OCI-LY7 (cell line): ENCODE results near the gene PDCD1LG2. TPM values are rescaled to one million over a fixed set of nuclear protein-coding genes. Genes with fewer than 3 reads are reported as not detected.
A peak's percentile ranks its signal among the peaks of the same experiment; 100 is the strongest.

Experiments used
- BruUV-seq: library from RNA; stranded (reverse); fragments of 400-500 nt; replicated peaks from 2 replicates; lab custom pipeline; 2021; lab: Mats Ljungman, UMichigan
- CTCF ChIA-PET: fragments of 300-600 bp; sonication (Branson Sonifier 250); formaldehyde crosslinking; loops from one replicate; lab custom pipeline; 2022; ENCODE audit warnings: antibody characterized with exemption; ENCODE audit not compliant: unreplicated experiment; lab: Charles Lee
- POLR2A ChIA-PET: fragments of 300-600 bp; sonication (Branson Sonifier 250); formaldehyde crosslinking; loops from one replicate; lab custom pipeline; 2022; ENCODE audit warnings: antibody characterized with exemption; lab: Charles Lee
- DNase-seq: peaks from one replicate; pipeline ENCODE4 v3.0.0-alpha.2; 2015; ENCODE audit warnings: low spot score
- H2AFZ ChIP-seq: fragments of 200-600 bp; sonication (generic), shearing (Covaris generic); 2 replicates; pipeline ENCODE4 v1.6.1; 2014; ENCODE audit warnings: mild to moderate bottlenecking, antibody characterized with exemption, low read length, moderate library complexity
- H3K27ac ChIP-seq: fragments of 200-600 bp; sonication (generic); 2 replicates; pipeline ENCODE4 v1.5.1; 2014; ENCODE audit warnings: mixed run types, low read depth, mild to moderate bottlenecking, moderate library complexity, low read length, inconsistent platforms; ENCODE audit not compliant: poor library complexity, severe bottlenecking
- H3K36me3 ChIP-seq: fragments of 200-600 bp; sonication (generic); 2 replicates; pipeline ENCODE4 v1.6.1; 2014; ENCODE audit warnings: mild to moderate bottlenecking, antibody characterized with exemption, low read length, moderate library complexity, mixed read lengths; ENCODE audit not compliant: insufficient read depth
- H3K4me1 ChIP-seq: fragments of 200-600 bp; sonication (generic); 2 replicates; pipeline ENCODE4 v1.5.1; 2014; ENCODE audit warnings: mild to moderate bottlenecking, low read length; ENCODE audit not compliant: insufficient read depth, poor library complexity, severe bottlenecking
- H3K4me2 ChIP-seq: fragments of 200-600 bp; sonication (generic); 2 replicates; pipeline ENCODE4 v1.6.1; 2014; ENCODE audit warnings: mild to moderate bottlenecking, low read length
- H3K4me3 ChIP-seq: fragments of 200-600 bp; sonication (generic); 2 replicates; pipeline ENCODE4 v1.5.1; 2014; ENCODE audit warnings: mild to moderate bottlenecking, low read depth, low read length; ENCODE audit not compliant: poor library complexity, severe bottlenecking
- H3K79me2 ChIP-seq: fragments of 200-600 bp; sonication (generic); 2 replicates; pipeline ENCODE4 v1.6.1; 2016; ENCODE audit warnings: low read depth, mild to moderate bottlenecking, low read length, moderate library complexity, mixed read lengths; ENCODE audit not compliant: insufficient read depth
- H3K9me2 ChIP-seq: fragments of 200-600 bp; sonication (generic); 2 replicates; pipeline ENCODE4 v1.6.1; 2016; ENCODE audit warnings: mild to moderate bottlenecking, low read length, mixed read lengths; ENCODE audit not compliant: insufficient read depth
- H3K9me3 ChIP-seq: fragments of 200-600 bp; sonication (generic); 2 replicates; pipeline ENCODE4 v1.6.1; 2014; ENCODE audit warnings: mild to moderate bottlenecking, mixed run types, low read length, mixed read lengths
- H4K20me1 ChIP-seq: fragments of 200-600 bp; sonication (generic); 2 replicates; pipeline ENCODE4 v1.6.1; 2014; ENCODE audit warnings: mild to moderate bottlenecking, antibody characterized with exemption, low read length, moderate library complexity, mixed read lengths; ENCODE audit not compliant: insufficient read depth
- CTCF ChIP-seq: fragments of 200-600 bp; sonication (generic); conservative IDR thresholded peaks from 2 replicates; pipeline ENCODE4 v1.5.1; 2014; ENCODE audit warnings: mild to moderate bottlenecking, antibody characterized with exemption, low read length, moderate library complexity, mixed read lengths
- EZH2phosphoT487 ChIP-seq: fragments of 200-600 bp; sonication (generic); IDR thresholded peaks from 2 replicates; pipeline ENCODE4 v1.6.1; 2018; ENCODE audit warnings: low read depth, borderline replicate concordance, mild to moderate bottlenecking, mixed run types, antibody characterized with exemption, low read length, moderate library complexity, mixed read lengths
- intact Hi-C: fragments of 100-400 bp; cut with micrococcal nuclease; formaldehyde crosslinking; loops from one replicate; pipeline ENCODE4 v1.10.0; 2022; ENCODE audit not compliant: unreplicated experiment
- total RNA-seq, 2 experiments: library from RNA; depleted of rRNA in 1 of 2; stranded (reverse); fragments of >200 nt in 1 of 2; shearing (Covaris generic) in 1 of 2; gene quantifications; 2 replicates each; pipeline ENCODE4 v1.2.3, GENCODE V29; 2014 to 2022

The PDCD1LG2 gene
- total RNA-seq, 2 experiments from 2014 or later, result not detected

DNA sequence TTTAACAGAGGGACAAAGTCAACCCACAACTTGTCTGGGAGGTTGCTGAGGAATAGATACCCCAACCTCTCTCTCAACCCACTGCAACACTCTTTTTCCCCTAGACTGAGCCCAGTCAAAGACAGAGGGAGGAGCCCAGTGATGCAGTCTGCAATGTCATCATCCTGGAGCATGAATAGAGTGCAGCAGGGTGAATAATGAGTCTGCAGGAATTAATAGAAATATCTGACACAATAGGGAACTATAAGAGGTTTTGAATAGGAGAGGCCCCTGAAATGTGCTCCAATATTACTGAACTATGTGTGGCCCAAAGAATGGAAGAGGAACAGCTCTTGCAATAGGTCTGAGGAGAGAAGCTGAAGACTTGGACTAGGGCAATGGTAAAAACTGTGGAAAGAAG is 59.1 kb downstream of the PDCD1LG2 start:
- peak overlapping the region; percentile 1; the same call in 1 of the 2 replicates for H3K4me2 ChIP-seq
- no peaks in the 10 kb centered on the region for H4K20me1 ChIP-seq
- no TSS peak for BruUV-seq
- H2AFZ ChIP-seq, result no peak overlapping the region
- TF ChIP-seq EZH2phosphoT487 (no peak), CTCF (no peak)
- H3K9me3 ChIP-seq, result no peaks in the 10 kb centered on the region
- ChIA-PET CTCF (no interaction called here), POLR2A (interaction anchor here (1.2 to 2.6 kb wide), 4 partner anchors 10 to 53 kb away, joined by 3 to 9 read pairs (median 6); no protein-coding TSS in a partner anchor)
- no peaks in the 10 kb centered on the region for H3K79me2 ChIP-seq
- H3K27ac ChIP-seq, result no peak overlapping the region
- intact Hi-C loops, result no loop called here
- no peaks in the 10 kb centered on the region for H3K9me2 ChIP-seq
- no peak overlapping the region for H3K4me3 ChIP-seq
- DNase-seq, result no peak
- peaks cover 20% of the 10 kb centered on the region for H3K4me1 ChIP-seq
- no peaks in the 10 kb centered on the region for H3K36me3 ChIP-seq

- H3K4me3 ChIP-seq, result no peak overlapping the region
- no peak for DNase-seq
- H3K79me2 ChIP-seq, result no peaks in the 10 kb centered on the region
- H4K20me1 ChIP-seq, result no peaks in the 10 kb centered on the region
- H3K27ac ChIP-seq, result no peak overlapping the region
- BruUV-seq, result no TSS peak
- ChIA-PET POLR2A (interaction anchor here (0.6 to 2.6 kb wide), 7 partner anchors 10 to 217 kb away, joined by 3 to 9 read pairs (median 3); no protein-coding TSS in a partner anchor), CTCF (no interaction called here)
- peaks cover 3% of the 10 kb centered on the region; the same call in 1 of the 2 replicates for H3K36me3 ChIP-seq
- H3K4me1 ChIP-seq, result peaks cover 20% of the 10 kb centered on the region
- H3K4me2 ChIP-seq, result no peak overlapping the region
- intact Hi-C loops, result no loop called here
- H3K9me3 ChIP-seq, result no peaks in the 10 kb centered on the region
- no peak overlapping the region for H2AFZ ChIP-seq
- TF ChIP-seq EZH2phosphoT487 (no peak), CTCF (no peak)
- no peaks in the 10 kb centered on the region for H3K9me2 ChIP-seq
These were observed 59.6 kb downstream of the PDCD1LG2 start for GRCh38 chr9:5569891-5570290.

DNA sequence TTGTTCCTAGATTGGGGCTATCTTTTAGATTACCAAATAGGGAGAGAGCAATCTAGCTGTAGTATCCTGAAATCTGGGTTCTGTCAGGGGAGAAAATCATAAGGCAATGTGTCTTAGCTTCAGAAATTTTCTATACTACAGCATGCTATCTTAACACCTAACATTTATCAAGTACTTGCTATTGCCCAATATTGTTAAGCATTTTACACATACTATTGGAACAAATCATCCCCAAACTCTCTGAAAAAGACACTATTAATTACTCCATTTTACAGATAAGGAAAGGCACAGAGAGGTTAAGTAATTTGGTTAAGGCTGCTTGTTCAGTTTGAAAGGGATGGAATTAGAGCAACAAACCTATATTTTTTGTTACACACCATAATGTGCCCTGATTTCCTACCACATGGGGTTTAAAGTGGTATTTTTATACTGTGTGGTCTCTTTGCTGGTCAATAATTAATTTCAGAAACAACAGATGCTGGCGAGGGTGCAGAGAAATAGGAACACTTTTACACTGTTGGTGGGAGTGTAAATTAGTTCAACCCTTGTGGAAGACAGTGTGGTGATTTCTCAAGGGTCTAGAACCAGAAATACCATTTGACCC is 61.4 kb downstream of the PDCD1LG2 start:
- ChIA-PET POLR2A (no interaction called here), CTCF (no interaction called here)
- Histone ChIP-seq H3K4me1 (peaks cover 11% of the 10 kb centered on the region), H3K9me3 (no peaks in the 10 kb centered on the region), H3K36me3 (peaks cover 6% of the 10 kb centered on the region; the same call in 1 of the 2 replicates), H3K9me2 (no peaks in the 10 kb centered on the region), H2AFZ (no peak overlapping the region), H3K79me2 (no peaks in the 10 kb centered on the region), H4K20me1 (no peaks in the 10 kb centered on the region), H3K4me3 (no peak overlapping the region), H3K27ac (no peak overlapping the region), H3K4me2 (no peak overlapping the region)
- no TSS peak for BruUV-seq
- DNase-seq, result no peak
- TF ChIP-seq EZH2phosphoT487 (no peak), CTCF (no peak)
- intact Hi-C loops, result no loop called here
